IMR-90 (cell line): ENCODE measurements around the gene PROX2. TPM values are rescaled to one million over a fixed set of nuclear protein-coding genes. Genes with fewer than 3 reads are reported as not detected.

Experiments used
- ATAC-seq: fragments of 200-7000 bp; cut with Tn5 transposase; 2 replicates; pipeline ENCODE4 v1.9.1; 2020; ENCODE audit warnings: low read depth, mild to moderate bottlenecking, moderate library complexity
- BruUV-seq: library from RNA; stranded (reverse); fragments of 400-500 nt; replicated peaks from 2 replicates; lab custom pipeline; 2021; lab: Mats Ljungman, UMichigan
- CTCF ChIA-PET: fragments of 300-600 bp; formaldehyde crosslinking; extraction: SDS; loops from one replicate; lab custom pipeline; 2021; ENCODE audit warnings: antibody characterized with exemption; lab: Yijun Ruan, JAX
- POLR2A ChIA-PET: fragments of 300-600 bp; sonication (Branson Sonifier 250); formaldehyde crosslinking; loops from one replicate; lab custom pipeline; 2022; ENCODE audit warnings: antibody characterized with exemption; ENCODE audit not compliant: unreplicated experiment; lab: Charles Lee
- DNase-seq: peaks from one replicate; pipeline ENCODE4 v3.0.0; 2013
- H2AFZ ChIP-seq: replicated peaks from 2 replicates; pipeline ENCODE3; 2013; ENCODE audit warnings: low read length, mild to moderate bottlenecking; ENCODE audit not compliant: poor library complexity
- H2AK5ac ChIP-seq: 2 replicates; pipeline ENCODE4 v1.6.1; 2013; ENCODE audit warnings: low read depth, low read length, inconsistent platforms
- H2AK9ac ChIP-seq: replicated peaks from 2 replicates; pipeline ENCODE3; 2013; ENCODE audit warnings: mild to moderate bottlenecking, low read depth, low read length, moderate library complexity; ENCODE audit not compliant: poor library complexity
- H2BK120ac ChIP-seq: 2 replicates; pipeline ENCODE4 v1.6.1; 2013; ENCODE audit warnings: low read depth, low read length, inconsistent platforms
- H2BK15ac ChIP-seq: 3 replicates; pipeline ENCODE4 v1.6.1; 2013; ENCODE audit warnings: low read depth, low read length, inconsistent platforms
- H2BK20ac ChIP-seq: 2 replicates; pipeline ENCODE4 v1.6.1; 2013; ENCODE audit warnings: low read depth, mild to moderate bottlenecking, inconsistent platforms, low read length, moderate library complexity
- H2BK5ac ChIP-seq: 2 replicates; pipeline ENCODE4 v1.6.1; 2013; ENCODE audit warnings: mild to moderate bottlenecking, low read depth, low read length, inconsistent platforms; ENCODE audit not compliant: poor library complexity, severe bottlenecking
- H3K14ac ChIP-seq: replicated peaks from 2 replicates; pipeline ENCODE4 v1.6.1; 2013; ENCODE audit warnings: low read depth, low read length, inconsistent platforms
- H3K18ac ChIP-seq: 2 replicates; pipeline ENCODE4 v1.6.1; 2013; ENCODE audit warnings: low read depth, low read length, control low read depth
- H3K23ac ChIP-seq: 2 replicates; pipeline ENCODE4 v1.6.1; 2013; ENCODE audit warnings: low read depth, low read length, inconsistent platforms
- H3K27ac ChIP-seq: 2 replicates; pipeline ENCODE4 v1.5.1; 2013; ENCODE audit warnings: mild to moderate bottlenecking, control low read depth, low read length; ENCODE audit not compliant: insufficient read depth
- H3K27me3 ChIP-seq: 2 replicates; pipeline ENCODE4 v1.6.1; 2013; ENCODE audit warnings: low read length; ENCODE audit not compliant: control insufficient read depth, insufficient read depth
- H3K36me3 ChIP-seq: 2 replicates; pipeline ENCODE4 v1.6.1; 2013; ENCODE audit warnings: low read length, mixed read lengths; ENCODE audit not compliant: control insufficient read depth, insufficient read depth
- H3K4ac ChIP-seq: 2 replicates; pipeline ENCODE4 v1.6.1; 2013; ENCODE audit warnings: low read depth, low read length, inconsistent platforms
- H3K4me1 ChIP-seq: 2 replicates; pipeline ENCODE4 v1.6.1; 2013; ENCODE audit warnings: low read length, mixed read lengths; ENCODE audit not compliant: control insufficient read depth, insufficient read depth
- H3K4me2 ChIP-seq: 2 replicates; pipeline ENCODE4 v1.6.1; 2013; ENCODE audit warnings: low read depth, mild to moderate bottlenecking, control low read depth, low read length, moderate library complexity
- H3K4me3 ChIP-seq: 2 replicates; pipeline ENCODE4 v1.5.1; 2013; ENCODE audit warnings: low read depth, mild to moderate bottlenecking, control low read depth, low read length, moderate library complexity; ENCODE audit not compliant: insufficient read depth
- H3K56ac ChIP-seq: 2 replicates; pipeline ENCODE4 v1.6.1; 2013; ENCODE audit warnings: low read length, inconsistent platforms; ENCODE audit not compliant: insufficient read depth; ENCODE audit errors: extremely low read depth
- H3K79me1 ChIP-seq, 2 experiments: 2 replicates each; pipeline ENCODE4 v1.6.1; 2013; ENCODE audit warnings: low read length in 2 of 2, inconsistent platforms in 1 of 2, low read depth in 1 of 2
- H3K9ac ChIP-seq: 2 replicates; pipeline ENCODE4 v1.6.1; 2013; ENCODE audit warnings: low read depth, low read length, control low read depth
- H3K9me1 ChIP-seq: 2 replicates; pipeline ENCODE4 v1.6.1; 2013; ENCODE audit warnings: low read length, inconsistent platforms; ENCODE audit not compliant: insufficient read depth
- H3K9me3 ChIP-seq: 2 replicates; pipeline ENCODE4 v1.6.1; 2013; ENCODE audit warnings: low read length; ENCODE audit not compliant: control insufficient read depth, insufficient read depth
- H4K20me1 ChIP-seq: 2 replicates; pipeline ENCODE4 v1.6.1; 2013; ENCODE audit warnings: low read length, inconsistent platforms; ENCODE audit not compliant: insufficient read depth
- H4K5ac ChIP-seq: 2 replicates; pipeline ENCODE4 v1.6.1; 2013; ENCODE audit warnings: mild to moderate bottlenecking, low read depth, low read length, control low read depth
- H4K8ac ChIP-seq, 2 experiments: 2 replicates each; pipeline ENCODE4 v1.6.1; 2013; ENCODE audit warnings: low read depth in 2 of 2, low read length in 2 of 2, control low read depth in 1 of 2, inconsistent platforms in 1 of 2
- H4K91ac ChIP-seq: 2 replicates; pipeline ENCODE4 v1.6.1; 2013; ENCODE audit warnings: low read depth, low read length, inconsistent platforms; ENCODE audit not compliant: insufficient read depth
- BHLHE40 ChIP-seq: fragments of 150-350 bp; IDR thresholded peaks from 2 replicates; pipeline ENCODE4 v1.6.1; 2016; ENCODE audit warnings: mild to moderate bottlenecking, low read depth, low read length
- CHD1 ChIP-seq: IDR thresholded peaks from 2 replicates; pipeline ENCODE4 v1.6.1; 2012; ENCODE audit warnings: low read depth, low read length, improper control_type of control experiment
- CTCF ChIP-seq: conservative IDR thresholded peaks from 2 replicates; pipeline ENCODE4 v1.5.1; 2012; ENCODE audit warnings: mild to moderate bottlenecking, low read depth, low read length, improper control_type of control experiment
- ELK1 ChIP-seq: fragments of 150-350 bp; IDR thresholded peaks from 2 replicates; pipeline ENCODE4 v1.6.1; 2016; ENCODE audit warnings: low read depth, mild to moderate bottlenecking, low read length, moderate library complexity, borderline replicate concordance
- MAFK ChIP-seq: IDR thresholded peaks from 2 replicates; pipeline ENCODE4 v1.6.1; 2012; ENCODE audit warnings: low read depth, low read length, improper control_type of control experiment
- MAZ ChIP-seq: IDR thresholded peaks from 2 replicates; pipeline ENCODE4 v1.6.1; 2012; ENCODE audit warnings: low read depth, mild to moderate bottlenecking, low read length, improper control_type of control experiment, moderate library complexity, borderline replicate concordance
- NFE2L2 ChIP-seq: fragments of 150-350 bp; IDR thresholded peaks from 2 replicates; pipeline ENCODE4 v1.6.1; 2016; ENCODE audit warnings: low read depth, mild to moderate bottlenecking, low read length
- POLR2A ChIP-seq: IDR thresholded peaks from 2 replicates; pipeline ENCODE4 v1.6.1; 2012; ENCODE audit warnings: mild to moderate bottlenecking, low read depth, low read length
- RAD21 ChIP-seq: IDR thresholded peaks from 2 replicates; pipeline ENCODE4 v1.6.1; 2012; ENCODE audit warnings: low read length, improper control_type of control experiment
- RFX5 ChIP-seq: IDR thresholded peaks from 2 replicates; pipeline ENCODE4 v1.8.0; 2012; ENCODE audit warnings: low read depth, mild to moderate bottlenecking, low read length, moderate library complexity
- SMC3 ChIP-seq: fragments of 150-350 bp; IDR thresholded peaks from 2 replicates; pipeline ENCODE4 v1.6.1; 2016; ENCODE audit warnings: low read depth, mild to moderate bottlenecking, antibody characterized with exemption, low read length, moderate library complexity
- USF2 ChIP-seq: fragments of 150-350 bp; IDR thresholded peaks from 2 replicates; pipeline ENCODE4 v1.6.1; 2017; ENCODE audit warnings: mild to moderate bottlenecking, antibody characterized with exemption, low read length, low read depth
- WGBS, 2 experiments: methylation state at CpG; one replicate each; pipeline versions ENCODE4 v1.1.5 to v1.1.7; 2013; ENCODE audit warnings: missing lambda C conversion rate in 2 of 2; ENCODE audit not compliant: insufficient read length in 1 of 2; ENCODE audit errors: extremely low coverage in 2 of 2; 5-methylcytosine and 5-hydroxymethylcytosine counted together
- dilution Hi-C: fragments of 300-500 bp; cut with HindIII; formaldehyde crosslinking; loops from one replicate; pipeline ENCODE4 v1.14.3; 2018; ENCODE audit warnings: low sequenced_read_pairs; ENCODE audit not compliant: unreplicated experiment
- in situ Hi-C: fragments of 300-500 bp; cut with MboI; formaldehyde crosslinking; loops from 3 replicates; pipeline ENCODE4 v1.14.3; 2019; ENCODE audit warnings: low sequenced_read_pairs, inconsistent platforms, mixed read lengths
- intact Hi-C: fragments of 100-400 bp; cut with micrococcal nuclease; formaldehyde crosslinking; loops from 2 replicates; pipeline ENCODE4 v1.10.0; 2022
- polyA plus RNA-seq, 3 experiments: library from polyadenylated mRNA; depleted of rRNA; stranded (reverse); fragments of >200 nt; gene quantifications; 2 replicates each; pipeline ENCODE4 v1.2.3, GENCODE V29; 2012; ENCODE audit warnings: low replicate concordance in 1 of 3
- total RNA-seq: library from RNA; depleted of rRNA; stranded (reverse); fragments of >200 nt; gene quantifications from 2 replicates; pipeline ENCODE4 v1.2.3, GENCODE V29; 2012

The PROX2 gene
- total and polyA plus RNA-seq, 2 of the 4 experiments (the other 2 are of a cell fraction): not detected

GRCh38 chr14:74879427-74880182 is 3.7 kb upstream of the PROX2 start:
- H3K14ac ChIP-seq: no peak overlapping the region
- WGBS, 2 experiments: no CpG with 5 or more reads among the region's 3 CpGs
- DNase-seq (no peak), ATAC-seq (no peak)
- no peak overlapping the region for H3K4ac ChIP-seq
- H4K8ac ChIP-seq: no peak overlapping the region
- no peak overlapping the region for H2BK120ac ChIP-seq
- H3K4me1 ChIP-seq: peaks cover 11% of the 10 kb centered on the region
- H3K9me3 ChIP-seq: no peaks in the 10 kb centered on the region
- H4K5ac ChIP-seq: no peak overlapping the region
- no peak overlapping the region for H3K4me2 ChIP-seq
- in situ Hi-C loops: no loop called here
- ChIA-PET POLR2A (interaction anchor here (0.6 kb wide), 1 partner anchor 381 kb away, joined by 5 read pairs; no protein-coding TSS in a partner anchor), CTCF (interaction anchor here (0.6 kb wide), 1 partner anchor 9 kb away, joined by 9 read pairs; no protein-coding TSS in a partner anchor)
- no TSS peak for BruUV-seq
- H3K9ac ChIP-seq: no peak overlapping the region
- no peak overlapping the region for H3K56ac ChIP-seq
- intact Hi-C loops: loop anchor here (10.0 kb wide), 1 partner anchor 275 kb away; no protein-coding TSS in a partner anchor
- no peak overlapping the region for H2AK5ac ChIP-seq
- dilution Hi-C loops: no loop called here
- peaks cover 14% of the 10 kb centered on the region for H3K9me1 ChIP-seq
- no peaks in the 10 kb centered on the region for H3K27me3 ChIP-seq
- no peak overlapping the region for H3K23ac ChIP-seq
- H4K20me1 ChIP-seq: peaks cover 26% of the 10 kb centered on the region
- H3K79me1 ChIP-seq: peaks cover 2 to 32% of the 10 kb centered on the region in 2 experiments; a peak in 3 of 4 replicates
- no peak overlapping the region for H3K18ac ChIP-seq
- H2AK9ac ChIP-seq: no peak overlapping the region
- no peak overlapping the region for H3K27ac ChIP-seq
- TF ChIP-seq RFX5: no peak
- no peak for TF ChIP-seq USF2
- TF ChIP-seq POLR2A: no peak
- no peak for TF ChIP-seq NFE2L2
- no peak for TF ChIP-seq BHLHE40
- no peak for TF ChIP-seq MAFK
- no peak for TF ChIP-seq CHD1
- no peak for TF ChIP-seq MAZ
- no peak for TF ChIP-seq SMC3
- no peak for TF ChIP-seq CTCF
- TF ChIP-seq RAD21: no peak
- no peak for TF ChIP-seq ELK1
- no peak overlapping the region for H2BK15ac ChIP-seq
- no peaks in the 10 kb centered on the region; the same call in 1 of the 2 replicates for H3K36me3 ChIP-seq
- H2BK20ac ChIP-seq: no peak overlapping the region
- no peak overlapping the region for H3K4me3 ChIP-seq
- H2BK5ac ChIP-seq: no peak overlapping the region
- no peak overlapping the region for H2AFZ ChIP-seq
- no peak overlapping the region for H4K91ac ChIP-seq
